Esophagus mucosa (tissue), 1 donor: ENCODE measurements around the gene MATCAP1. TPM values are rescaled to one million over a fixed set of nuclear protein-coding genes. Genes with fewer than 3 reads are reported as not detected.

ENCODE experiments used
- ATAC-seq: fragments of 200-7000 bp; cut with Tn5 transposase; one replicate; pipeline ENCODE4 v1.9.1; 2020
- total RNA-seq: library from RNA; stranded (reverse); gene quantifications from one replicate; pipeline ENCODE4 v1.2.4, GENCODE V29; 2023
- donor health status: DM: yes; HTN: yes; CAD: no.

The MATCAP1 gene
- total RNA-seq, 1 donor from 2014 or later, result 7.8 TPM

DNA sequence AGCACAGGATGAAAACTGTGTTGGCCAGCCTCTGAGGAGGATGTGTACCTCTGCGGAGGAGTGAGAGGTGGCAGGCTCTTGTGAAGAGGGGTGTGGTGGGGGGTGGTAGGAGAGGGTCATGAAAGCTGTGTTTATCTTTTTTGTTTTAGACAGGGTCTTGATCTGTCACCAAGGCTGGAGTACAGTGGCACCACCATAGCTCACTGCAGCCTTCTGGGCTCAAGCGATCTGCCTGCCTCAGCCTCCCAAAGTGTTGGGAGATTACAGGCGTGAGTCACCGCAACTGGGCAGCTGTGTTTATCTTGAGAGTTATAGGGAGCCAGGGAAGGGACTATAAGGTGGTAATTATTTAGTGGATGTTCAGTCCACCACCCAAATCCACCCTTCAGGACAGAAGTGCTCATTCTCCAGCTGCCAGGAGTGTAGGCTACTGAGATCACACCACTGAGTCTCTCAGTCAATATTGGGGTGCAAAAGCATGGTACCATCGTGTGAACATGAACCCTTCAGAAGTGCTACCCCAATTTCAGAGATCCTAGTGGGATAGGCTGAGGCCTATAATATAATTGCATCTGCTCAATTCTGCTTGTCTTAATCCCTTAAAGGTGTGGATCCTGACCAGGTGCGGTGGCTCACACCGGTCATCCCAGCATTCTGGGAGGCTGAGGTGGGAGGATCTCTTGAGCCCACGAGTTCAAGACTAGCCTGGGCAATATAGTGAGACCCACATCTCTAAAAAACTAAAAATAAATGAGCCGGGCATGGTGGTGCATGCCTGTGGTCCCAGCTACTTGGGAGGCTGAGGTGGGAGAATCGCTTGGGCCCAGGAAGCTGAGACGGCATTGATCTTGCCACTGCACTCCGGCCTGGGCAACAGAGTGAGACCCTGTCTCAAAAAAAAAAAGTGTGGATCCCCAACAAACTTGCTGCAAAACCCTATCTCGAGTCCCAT lies 7.0 kb upstream of the MATCAP1 start:
- ATAC-seq, result no peak

DNA sequence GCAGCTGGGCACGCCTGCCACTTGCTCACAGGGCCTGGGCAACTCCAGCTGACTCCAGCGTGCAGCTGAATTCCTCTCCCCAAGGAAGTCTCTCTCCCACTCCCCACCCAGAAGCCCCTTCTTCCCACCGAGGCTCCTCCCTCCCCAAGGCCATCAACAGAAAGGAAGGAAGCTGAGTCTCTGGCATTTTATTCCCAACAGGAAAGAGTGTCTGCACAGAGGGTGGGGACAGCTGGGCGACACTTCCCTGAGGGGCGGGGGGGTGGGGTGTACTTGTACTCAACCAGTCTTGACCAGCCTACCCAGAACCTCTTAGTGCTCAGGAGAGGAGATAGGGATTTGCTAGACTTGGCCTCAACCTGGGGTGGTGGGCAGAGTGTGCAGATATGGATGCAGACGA lies 6.3 kb upstream of the MATCAP1 start, which contains the start of gene EXOC3L1:
Gene EXOC3L1 (minus strand): TSS at position 96 of the 400 bp plus-strand sequence. CDS start 460 bp downstream, outside the sequence.
- no peak for ATAC-seq

DNA sequence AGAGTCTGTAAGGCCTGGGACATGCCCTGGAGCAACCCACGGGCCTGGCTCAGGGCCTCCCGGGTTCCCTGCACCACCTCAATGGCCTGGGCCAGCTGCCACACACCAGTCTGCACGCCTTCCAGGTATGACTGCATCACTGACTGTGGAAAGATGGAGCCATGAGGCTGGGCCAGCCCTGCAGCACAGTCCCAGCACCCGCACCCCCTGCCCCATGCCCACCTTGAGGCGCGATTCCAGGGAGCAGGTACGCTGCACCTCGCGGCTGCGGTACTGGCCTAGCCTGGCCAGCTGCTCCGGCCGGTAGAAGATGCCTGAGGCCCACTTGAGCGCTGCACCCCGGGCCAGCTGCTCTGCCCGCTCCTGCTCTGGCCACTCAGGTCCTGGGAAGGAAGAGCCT lies 5.0 kb upstream of the MATCAP1 start:
- ATAC-seq, result no peak

DNA sequence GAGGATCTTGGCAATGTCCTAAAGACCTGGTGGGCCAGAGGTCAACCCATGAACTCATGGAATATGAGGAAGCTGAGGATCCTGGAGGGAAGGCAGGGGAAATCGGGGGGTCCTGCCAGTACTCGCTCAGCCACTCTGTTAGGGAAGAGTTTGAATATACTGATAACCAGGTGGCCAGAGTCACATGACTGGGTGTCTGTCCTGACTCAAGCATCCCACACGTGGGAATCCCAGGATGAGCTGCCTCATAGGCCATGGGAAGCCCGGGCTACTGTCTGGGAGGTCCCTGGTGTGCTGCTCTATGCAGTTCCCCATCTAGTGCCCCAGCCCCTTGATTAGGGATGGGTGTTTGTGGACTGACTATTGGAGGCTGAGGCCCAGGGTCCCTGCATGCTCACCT lies 4.6 kb upstream of the MATCAP1 start:
- ATAC-seq, result no peak

DNA sequence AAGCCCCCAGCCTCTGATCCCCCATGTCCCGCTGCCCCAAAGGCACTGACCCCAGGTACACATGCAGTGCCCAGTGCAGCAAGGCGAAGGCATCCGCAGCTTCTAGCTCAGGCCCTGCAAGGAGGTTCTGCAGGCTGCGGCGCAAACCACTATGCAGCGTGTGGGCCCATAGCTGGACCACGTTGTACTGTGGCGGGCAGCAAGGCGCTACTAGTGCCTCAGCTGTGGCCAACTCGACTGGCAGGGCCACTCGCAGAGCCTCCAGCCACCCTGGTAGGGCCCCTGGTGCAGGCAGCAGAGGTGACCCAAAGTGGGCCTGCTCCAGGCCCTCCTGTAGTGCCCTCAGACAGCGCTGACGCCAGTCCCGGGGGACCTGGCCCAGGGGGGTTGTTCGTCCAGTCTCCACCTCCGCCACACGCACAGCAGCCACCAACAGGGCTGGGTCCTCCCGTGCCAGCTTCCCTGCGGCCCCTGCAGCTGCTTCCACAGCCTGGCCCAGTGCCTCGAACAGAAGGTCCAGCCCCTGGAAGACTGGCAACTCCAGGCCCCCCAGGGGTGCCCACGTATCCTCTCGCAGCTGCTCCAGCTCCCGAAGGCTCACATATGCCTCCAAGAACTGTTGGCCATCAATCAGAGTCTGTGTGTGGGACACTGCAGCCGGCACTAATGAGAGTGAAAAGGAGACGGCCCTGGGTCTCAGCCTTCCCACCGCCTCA lies 3.6 kb upstream of the MATCAP1 start:
- ATAC-seq, result no peak

DNA sequence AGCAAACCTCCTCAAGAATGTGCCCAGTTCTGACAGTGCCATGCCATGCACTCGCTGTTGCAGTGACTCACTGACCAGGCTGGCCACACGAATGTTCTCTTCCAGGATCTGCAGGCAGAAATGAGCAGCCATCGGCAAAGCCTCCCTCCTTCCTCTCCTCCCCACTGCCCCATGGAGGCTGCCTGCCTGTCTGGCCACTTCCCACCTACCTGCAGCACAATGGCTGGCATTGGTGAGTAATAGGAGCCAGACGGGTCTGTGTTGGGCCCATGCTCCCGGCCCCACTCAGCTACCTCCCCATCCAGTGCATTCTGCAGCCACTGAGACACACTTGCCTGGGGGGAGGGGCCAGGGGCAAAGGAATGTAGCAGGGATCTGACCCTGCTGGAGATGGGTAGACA lies 2.8 kb upstream of the MATCAP1 start:
- ATAC-seq, result no peak

DNA sequence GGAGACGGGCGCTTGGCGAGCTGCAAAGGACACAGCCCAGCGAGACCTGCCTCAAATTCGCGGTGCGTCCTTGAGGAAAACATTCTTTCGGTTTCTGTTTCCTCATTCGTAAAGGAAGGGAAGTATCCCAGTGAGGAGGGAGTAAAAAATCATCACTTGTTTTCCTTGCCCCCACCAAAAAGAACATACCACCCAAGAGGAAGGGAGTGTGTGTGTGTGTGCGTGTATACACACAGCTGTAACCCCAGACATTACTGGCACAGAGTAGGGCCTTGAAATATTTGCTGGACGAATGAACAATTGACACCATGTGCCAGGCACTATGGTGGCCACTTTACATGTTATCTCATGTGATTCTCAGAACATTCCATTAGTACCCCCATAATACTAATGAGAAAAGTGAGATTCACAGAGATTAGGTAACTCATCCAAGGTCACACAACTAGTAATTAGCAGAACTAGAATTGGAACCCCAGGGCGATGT lies 1.9 kb upstream of the MATCAP1 start:
- no peak for ATAC-seq

DNA sequence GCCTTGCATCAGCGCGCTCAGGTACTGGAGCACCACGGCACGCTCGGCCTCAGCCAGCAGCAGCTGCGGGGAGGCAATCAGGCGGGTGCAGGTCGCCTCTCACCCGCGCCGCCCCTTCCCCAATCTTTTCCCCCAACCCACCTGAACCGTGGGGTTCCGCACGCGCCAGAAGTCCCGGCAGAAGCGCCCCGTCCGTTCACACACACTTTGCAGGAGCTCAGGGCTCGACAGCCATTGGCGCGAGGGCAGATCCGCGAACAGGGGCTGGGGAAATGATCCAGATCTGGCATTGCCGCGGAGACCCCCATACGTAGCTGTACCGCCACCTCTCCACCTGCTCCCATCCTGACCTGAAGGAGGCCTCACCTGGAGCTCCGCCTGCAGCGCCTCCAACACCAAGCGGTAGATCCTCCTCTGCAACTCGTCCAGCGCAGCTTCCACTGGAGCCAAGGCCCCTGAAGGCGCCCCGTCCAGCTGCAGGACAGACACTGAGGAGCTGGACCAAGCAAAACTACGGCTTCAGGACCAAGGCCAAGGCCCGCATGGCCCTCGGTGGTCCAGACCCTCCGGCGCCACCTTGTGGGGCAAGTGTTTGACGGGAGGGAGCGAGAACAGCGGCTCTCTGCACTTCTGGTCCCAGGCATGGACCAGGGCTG lies 1.4 kb upstream of the MATCAP1 start:
- ATAC-seq, result peak; percentile 36

DNA sequence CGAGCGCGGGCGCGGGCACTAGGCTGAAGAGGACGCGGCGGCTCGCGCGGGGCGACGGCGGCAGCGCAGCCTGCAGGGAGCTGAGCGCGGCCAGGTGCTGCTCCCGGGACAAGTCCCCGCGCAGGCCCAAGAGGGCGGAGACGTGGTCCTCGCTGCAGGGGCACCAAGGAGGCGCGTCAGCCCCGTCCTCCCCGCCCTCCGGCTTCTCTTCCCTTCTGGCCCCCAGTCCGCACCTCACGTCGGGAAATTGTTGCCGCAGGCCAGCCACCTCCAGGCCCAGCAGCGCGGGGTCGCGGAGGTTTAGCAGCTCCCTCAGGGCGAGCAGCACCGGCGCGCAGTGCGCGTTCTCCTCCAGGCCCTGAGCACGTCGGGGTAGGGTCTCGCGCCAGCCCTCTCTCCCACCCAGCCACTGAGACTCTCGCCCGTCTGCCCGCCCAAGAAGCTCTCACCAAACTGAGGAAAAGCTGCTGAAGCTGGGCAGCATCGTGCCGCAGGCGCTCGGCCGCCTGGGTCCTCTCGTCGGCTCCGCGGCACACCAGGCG lies 761 bp upstream of the MATCAP1 start:
- peak; percentile 3 for ATAC-seq

DNA sequence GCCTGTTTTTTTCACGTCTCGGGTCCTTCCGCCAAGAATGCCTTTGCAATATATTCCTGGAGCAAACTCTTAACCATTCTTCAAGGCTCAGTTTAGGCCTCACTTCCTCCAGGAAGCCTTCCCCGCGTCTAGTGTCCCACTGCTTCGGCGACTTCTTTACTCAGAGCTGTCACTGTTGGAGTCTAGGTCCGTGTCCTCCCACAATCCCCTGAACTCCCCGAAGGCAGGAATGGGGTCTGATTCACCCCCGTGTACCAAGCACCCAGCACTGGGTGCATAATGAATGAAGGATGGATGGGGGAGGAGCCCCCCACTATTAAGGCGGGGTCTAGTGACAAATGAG lies 508 bp downstream of the MATCAP1 start:
- no peak for ATAC-seq

DNA sequence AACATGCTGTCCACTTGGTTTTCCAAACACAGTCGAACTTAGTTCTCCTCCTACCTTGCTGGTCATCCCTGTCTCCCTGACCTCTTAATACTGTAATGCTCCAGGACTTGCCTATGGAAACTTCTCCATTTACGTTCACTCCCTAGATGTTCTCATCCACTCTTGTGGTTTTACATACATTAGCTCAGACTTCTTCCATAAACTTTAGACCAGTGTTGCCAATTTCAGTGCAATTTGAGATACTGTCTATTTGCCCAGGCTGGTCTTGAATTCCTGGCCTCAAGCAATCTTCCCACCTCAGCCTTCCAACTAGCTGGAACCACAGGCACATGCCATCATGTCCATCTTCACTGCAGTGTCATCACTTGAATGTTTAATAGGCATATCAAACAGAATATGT lies 1.5 kb downstream of the MATCAP1 start:
- ATAC-seq, result no peak

DNA sequence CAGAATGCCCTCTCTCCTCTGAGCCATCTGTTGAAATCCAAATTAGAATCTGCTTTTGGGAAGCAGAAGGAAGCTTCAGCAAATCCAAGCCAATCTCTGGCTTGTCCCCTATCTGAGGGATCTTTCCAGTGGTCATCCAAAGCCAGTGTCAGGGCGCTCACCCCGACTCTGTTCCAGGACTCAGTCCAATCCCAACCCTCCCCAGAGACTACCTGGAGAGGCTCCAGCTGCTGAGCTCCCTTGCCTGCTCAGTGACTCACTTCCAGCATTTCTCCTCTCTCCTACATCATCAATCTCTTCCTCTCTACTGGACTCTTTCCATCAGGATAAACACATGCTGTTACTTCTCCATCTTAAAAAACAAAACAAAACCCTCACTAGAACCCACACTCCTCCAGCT lies 2.4 kb downstream of the MATCAP1 start:
- no peak for ATAC-seq

DNA sequence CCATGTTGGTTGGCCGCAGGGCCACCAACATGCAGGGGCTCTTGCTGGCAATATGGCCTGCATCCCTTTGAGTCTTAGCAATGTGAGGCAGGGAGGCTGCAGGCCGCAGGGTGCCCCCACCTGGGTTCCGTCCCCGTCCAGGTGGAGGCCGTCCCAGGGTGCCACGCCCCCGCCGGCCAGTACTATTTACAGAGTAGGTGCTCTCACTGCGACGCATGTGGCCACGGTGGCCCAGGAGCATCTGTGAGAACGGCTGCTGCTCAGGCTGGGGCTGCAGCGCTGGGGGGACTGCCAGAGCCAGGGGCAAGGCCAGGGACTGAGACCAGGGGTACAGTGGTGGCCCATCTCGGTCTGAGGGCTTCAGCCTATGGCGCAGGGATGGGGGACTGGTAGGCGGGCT lies 3.6 kb downstream of the MATCAP1 start:
- ATAC-seq, result no peak

DNA sequence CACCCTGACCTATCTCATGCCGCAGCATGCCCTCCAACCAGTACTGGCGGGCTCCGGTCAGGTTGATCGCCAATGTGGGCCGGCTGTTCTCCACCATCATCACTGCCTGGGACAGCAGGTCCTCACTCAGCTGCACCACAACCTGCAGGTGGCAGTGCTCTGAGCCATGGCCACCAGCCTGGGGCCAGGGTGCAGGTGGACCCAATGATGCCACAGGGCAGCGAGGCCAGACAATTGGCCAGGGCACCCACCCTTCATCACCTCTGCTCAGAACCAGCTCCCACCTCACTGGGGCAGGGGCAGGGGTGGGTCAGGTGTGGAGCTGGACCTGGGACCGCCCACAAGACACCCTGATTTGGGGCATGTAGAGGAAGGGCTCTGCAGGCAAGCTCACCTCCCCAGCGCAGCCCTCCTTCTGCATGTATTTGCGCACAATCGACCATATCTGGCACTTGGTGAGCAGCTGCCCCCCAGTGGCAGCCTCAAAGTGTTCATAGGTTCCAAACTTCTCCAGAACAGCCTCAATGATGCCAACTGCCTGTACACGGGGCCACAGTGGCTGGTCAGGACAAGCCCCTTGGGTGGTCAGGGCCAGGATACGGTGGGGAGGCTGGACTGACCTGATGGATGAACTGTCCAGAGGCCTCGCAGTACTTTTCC lies 4.2 kb downstream of the MATCAP1 start:
- peak; percentile 3 for ATAC-seq

DNA sequence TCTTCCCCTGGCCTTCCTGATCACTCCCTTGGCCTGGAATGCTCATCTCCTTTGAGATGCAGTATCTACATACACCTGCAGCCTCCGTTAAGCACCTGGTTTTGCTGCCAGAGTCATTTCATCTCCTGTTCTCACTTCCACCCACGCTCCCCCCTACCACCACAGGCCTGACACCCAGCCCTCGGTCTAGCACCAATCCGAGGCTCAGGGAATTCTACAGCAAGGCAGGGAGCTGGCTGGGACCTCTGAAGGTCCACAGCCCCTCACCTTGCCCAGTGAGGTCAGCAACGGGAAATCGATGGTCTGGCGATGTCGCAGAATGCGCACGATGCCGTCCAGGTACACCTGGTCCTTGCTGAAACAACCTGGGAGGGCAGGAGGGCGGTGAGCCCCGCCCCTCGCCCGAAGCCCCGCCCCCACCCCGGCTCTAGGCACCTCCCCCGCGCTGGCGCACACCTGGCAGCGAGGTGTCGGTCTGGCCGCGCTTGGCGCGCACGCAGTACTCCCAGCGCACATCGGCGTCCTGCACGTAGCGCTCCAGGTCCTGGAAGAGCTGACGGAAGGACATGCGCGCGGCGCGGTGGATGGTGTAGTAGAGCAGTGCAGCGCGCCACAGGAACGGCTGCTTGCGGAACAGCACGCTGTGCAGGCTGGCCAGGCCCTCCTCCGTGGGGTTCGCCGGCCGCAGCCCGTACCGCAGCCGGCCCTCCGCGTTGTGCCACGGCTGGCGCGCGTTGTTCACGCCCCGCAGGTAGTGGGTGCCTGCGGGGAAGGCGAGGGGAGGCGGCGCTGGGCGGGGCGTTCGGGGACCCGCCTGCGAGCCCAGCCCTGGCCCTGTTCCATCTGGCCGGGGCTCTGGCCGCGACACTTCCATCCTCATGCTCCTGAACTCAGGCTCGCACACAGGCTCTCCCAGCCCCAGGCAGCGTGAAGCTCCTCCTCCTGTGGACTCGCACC lies 5.7 kb downstream of the MATCAP1 start:
- ATAC-seq, result peak; percentile 70

DNA sequence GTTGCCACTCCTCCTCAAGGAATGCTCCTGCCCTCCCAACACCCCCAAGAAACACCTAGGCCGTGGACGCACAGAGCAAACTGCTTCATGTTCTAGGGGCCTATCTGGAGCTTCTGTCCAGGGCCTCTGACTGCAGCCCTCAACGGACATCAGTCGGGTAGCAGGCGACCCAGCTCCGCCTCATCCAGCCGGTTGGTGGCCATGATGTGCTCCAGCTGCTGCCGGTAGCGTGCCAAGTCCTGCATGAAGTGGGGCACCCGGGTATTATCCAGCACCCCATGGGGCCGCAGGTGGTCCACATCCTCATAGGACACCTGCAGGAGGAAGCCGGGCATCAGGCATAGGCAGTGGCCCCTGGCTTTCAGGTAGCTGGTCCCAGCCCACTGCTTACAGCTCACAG lies 7.1 kb downstream of the MATCAP1 start:
- ATAC-seq, result no peak

DNA sequence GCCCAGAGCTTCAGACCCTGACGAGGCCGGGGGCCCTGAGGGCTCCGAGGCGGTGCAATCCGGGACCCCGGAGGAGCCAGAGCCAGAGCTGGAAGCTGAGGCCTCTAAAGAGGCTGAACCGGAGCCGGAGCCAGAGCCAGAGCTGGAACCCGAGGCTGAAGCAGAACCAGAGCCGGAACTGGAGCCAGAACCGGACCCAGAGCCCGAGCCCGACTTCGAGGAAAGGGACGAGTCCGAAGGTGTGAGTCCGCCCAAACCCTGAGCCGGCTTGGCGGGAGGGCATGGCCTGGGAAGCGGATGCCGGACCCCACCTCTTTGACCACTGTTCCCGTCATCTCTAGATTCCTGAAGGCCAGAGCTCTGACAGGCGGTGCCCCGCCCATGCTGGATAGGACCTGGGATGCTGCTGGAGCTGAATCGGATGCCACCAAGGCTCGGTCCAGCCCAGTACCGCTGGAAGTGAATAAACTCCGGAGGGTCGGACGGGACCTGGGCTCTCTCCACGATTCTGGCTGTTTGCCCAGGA lies 9.0 kb downstream of the MATCAP1 start:
- no peak for ATAC-seq

DNA sequence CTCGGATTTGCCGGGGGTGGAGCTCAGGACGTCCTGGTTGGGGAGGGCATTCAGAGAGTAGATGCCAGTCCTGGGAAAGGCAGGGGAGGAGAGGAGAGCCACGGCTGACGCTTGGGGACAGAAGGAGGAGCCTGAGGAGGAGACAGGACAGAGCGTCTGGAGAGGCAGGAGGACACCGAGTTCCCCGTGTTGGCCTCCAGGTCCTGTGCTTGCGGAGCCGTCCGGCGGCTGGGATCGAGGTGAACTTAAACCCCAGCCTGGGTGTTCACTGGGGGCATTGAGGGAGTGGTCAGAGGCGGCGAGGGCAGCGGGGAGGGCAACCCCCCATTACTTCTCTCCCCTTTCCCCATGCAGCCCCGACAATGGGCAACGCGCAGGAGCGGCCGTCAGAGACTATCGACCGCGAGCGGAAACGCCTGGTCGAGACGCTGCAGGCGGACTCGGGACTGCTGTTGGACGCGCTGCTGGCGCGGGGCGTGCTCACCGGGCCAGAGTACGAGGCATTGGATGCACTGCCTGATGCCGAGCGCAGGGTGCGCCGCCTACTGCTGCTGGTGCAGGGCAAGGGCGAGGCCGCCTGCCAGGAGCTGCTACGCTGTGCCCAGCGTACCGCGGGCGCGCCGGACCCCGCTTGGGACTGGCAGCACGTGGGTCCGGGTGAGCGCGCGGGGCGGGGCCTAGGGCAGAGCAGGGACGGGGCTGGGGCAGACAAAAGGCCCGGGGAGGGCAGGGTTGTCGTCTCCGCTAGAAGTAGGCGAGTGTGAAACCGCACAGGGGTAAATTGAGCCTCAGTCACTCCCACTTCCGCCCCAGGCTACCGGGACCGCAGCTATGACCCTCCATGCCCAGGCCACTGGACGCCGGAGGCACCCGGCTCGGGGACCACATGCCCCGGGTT lies 9.7 kb downstream of the MATCAP1 start:
- peak; percentile 79 for ATAC-seq

DNA sequence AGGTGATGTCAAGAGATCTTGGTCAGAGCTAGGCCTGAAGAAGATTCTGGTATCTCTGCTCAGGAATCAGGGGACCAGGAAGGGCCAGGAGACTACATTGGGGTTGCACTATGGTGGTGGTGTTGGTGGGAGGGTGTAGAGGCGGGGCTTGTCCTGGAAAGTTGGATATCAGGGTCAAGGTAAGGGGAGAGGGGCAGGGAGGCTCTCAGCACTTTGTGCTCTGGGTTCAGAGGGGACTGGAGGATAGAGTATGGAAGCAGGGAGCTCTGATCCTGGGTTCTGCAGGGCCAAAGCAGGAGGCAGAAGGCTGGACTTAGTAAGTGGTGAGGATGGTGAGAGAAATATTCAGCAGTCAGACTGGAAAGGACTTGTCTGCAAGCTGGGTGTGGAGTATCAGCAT lies 10.4 kb downstream of the MATCAP1 start:
- ATAC-seq, result no peak
